Heart right ventricle (tissue), 16 donors: ENCODE data around the gene COL4A6. TPM values are rescaled to one million over a fixed set of nuclear protein-coding genes. Genes with fewer than 3 reads are reported as not detected.

Source experiments
- ATAC-seq, 8 donors: fragments of 200-7000 bp; cut with Tn5 transposase; one replicate each; pipeline ENCODE4 v1.9.1; 2020; ENCODE audit warnings: mild to moderate bottlenecking in 8 of 8, moderate library complexity in 8 of 8, moderate number of reproducible peaks in 1 of 8
- DNase-seq, 2 donors: peaks; one replicate each; pipeline ENCODE4 v3.0.0-alpha.2; 2020
- H3K27ac ChIP-seq, 10 donors: fragments of 200-600 bp; sonication (generic) in 2 of 10; one replicate each; pipeline versions ENCODE4 v1.5.0 to v1.8.0; 2020 to 2022; ENCODE audit warnings: mild to moderate bottlenecking in 3 of 10
- H3K27me3 ChIP-seq, 7 donors: fragments of 200-600 bp; one replicate each; pipeline ENCODE4 v1.8.0; 2021 to 2022; ENCODE audit warnings: mild to moderate bottlenecking in 2 of 7
- H3K36me3 ChIP-seq, 9 donors: fragments of 200-600 bp; sonication (generic) in 1 of 9; one replicate each; pipeline versions ENCODE4 v1.5.0 to v1.8.0; 2020 to 2022; ENCODE audit warnings: mild to moderate bottlenecking in 2 of 9
- H3K4me1 ChIP-seq, 9 donors: fragments of 200-600 bp; sonication (generic) in 1 of 9; one replicate each; pipeline versions ENCODE4 v1.5.0 to v1.8.0; 2020 to 2022; ENCODE audit warnings: mild to moderate bottlenecking in 4 of 9
- H3K4me3 ChIP-seq, 10 donors: fragments of 200-600 bp; sonication (generic) in 2 of 10; one replicate each; pipeline versions ENCODE4 v1.5.0 to v1.8.0; 2020 to 2022; ENCODE audit warnings: mild to moderate bottlenecking in 7 of 10, moderate library complexity in 2 of 10
- H3K9me3 ChIP-seq, 11 donors: fragments of 200-600 bp in 10 of 11; sonication (generic) in 2 of 11; one replicate each; pipeline versions ENCODE4 v1.5.0 to v1.8.0; 2013 to 2022; ENCODE audit warnings: mild to moderate bottlenecking in 2 of 11, control low read depth in 1 of 11, moderate library complexity in 1 of 11
- WGBS, 2 donors: extraction: QIAGEN DNeasy Blood & Tissue Kit; methylation state at CpG; one replicate each; pipeline ENCODE4 v1.1.7; 2013; ENCODE audit warnings: inconsistent platforms in 1 of 2; 5-methylcytosine and 5-hydroxymethylcytosine counted together
- intact Hi-C, 10 donors: fragments of 100-400 bp; cut with DNase I; formaldehyde crosslinking; loops; one replicate each; pipeline versions ENCODE4 v1.11.1 to v1.14.2; 2022
- polyA plus RNA-seq, 2 donors: library from polyadenylated mRNA; stranded (reverse); fragments of 200-250 nt; gene quantifications; one replicate each; pipeline ENCODE4 v1.2.3, GENCODE V29; 2013
- total RNA-seq, 10 donors: library from RNA; stranded (reverse); fragmentation: NEBNext Ultra II Directional in 3 of 10; extraction: Animal tissue kit (Norgen Biotek cat#: 25700) in 3 of 10; gene quantifications; one replicate each; pipeline versions ENCODE4 v1.2.1 to v1.2.4, GENCODE V29; 2021 to 2023
- TF ChIP-seq, protein P1 (sequence below), 9 donors: fragments of 200-600 bp; sonication (generic) in 2 of 9; IDR thresholded peaks; one replicate each; pipeline versions ENCODE4 v1.5.0 to v1.8.0; 2021 to 2022; ENCODE audit warnings: antibody characterized with exemption in 9 of 9, mild to moderate bottlenecking in 5 of 9, moderate library complexity in 1 of 9
- donor health status: Arrhythmogenic right ventricular cardiomyopathy.
- donor health status: ischemic (EF 13 %, LVEDD 7.1; RV severe dilation, severe dysfunction).
- donor health status: healthy with polysubstance abuse.
- donor health status: DM: no; HTN: yes; CAD: no.
- donor health status: DM: no; HTN: no; CAD: no.
- donor health status: ischemic (EF 25% LVEDD 6.9; RV normal size, moderate dysfunction).
- donor health status: ischemic (EF 25% LVEDD 5.7; RV mildly dilated, moderate dysfunction).
- donor health status: healthy.
- donor health status: DM: yes; HTN: yes; CAD: no.
- donor health status: Ischemic cardiomyopathy.
- donor health status: ischemic (EF 35%, LVEDD 5.7; RV mildly dilated, moderate dysfunction).
- donor health status: nonischemic (EF 11% LVEDD 7.7; RV severe dilation, severe dysfunction).
- donor health status: DM: yes; HTN: yes; CAD: no.
- donor health status: PGD.
- donor health status: ischemic (EF 29% LVEDD 5.4; RV normal size, mild dysfunction).
- donor health status: nonischemic (EF 23%, LVEDD 6.1; RV moderate dilation, normal function).

COL4A6 gene
- total and polyA plus RNA-seq, 12 donors: 1.7 to 10.8 (median 7.6) TPM

GRCh38 chrX:108261549-108262203 is 176.5 kb downstream of the COL4A6 start:
- no peak overlapping the region for H3K4me3 ChIP-seq
- no peaks in the 10 kb centered on the region for H3K36me3 ChIP-seq
- TF ChIP-seq, protein P1, sequence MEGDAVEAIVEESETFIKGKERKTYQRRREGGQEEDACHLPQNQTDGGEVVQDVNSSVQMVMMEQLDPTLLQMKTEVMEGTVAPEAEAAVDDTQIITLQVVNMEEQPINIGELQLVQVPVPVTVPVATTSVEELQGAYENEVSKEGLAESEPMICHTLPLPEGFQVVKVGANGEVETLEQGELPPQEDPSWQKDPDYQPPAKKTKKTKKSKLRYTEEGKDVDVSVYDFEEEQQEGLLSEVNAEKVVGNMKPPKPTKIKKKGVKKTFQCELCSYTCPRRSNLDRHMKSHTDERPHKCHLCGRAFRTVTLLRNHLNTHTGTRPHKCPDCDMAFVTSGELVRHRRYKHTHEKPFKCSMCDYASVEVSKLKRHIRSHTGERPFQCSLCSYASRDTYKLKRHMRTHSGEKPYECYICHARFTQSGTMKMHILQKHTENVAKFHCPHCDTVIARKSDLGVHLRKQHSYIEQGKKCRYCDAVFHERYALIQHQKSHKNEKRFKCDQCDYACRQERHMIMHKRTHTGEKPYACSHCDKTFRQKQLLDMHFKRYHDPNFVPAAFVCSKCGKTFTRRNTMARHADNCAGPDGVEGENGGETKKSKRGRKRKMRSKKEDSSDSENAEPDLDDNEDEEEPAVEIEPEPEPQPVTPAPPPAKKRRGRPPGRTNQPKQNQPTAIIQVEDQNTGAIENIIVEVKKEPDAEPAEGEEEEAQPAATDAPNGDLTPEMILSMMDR (IDR thresholded peaks at IDR 0.05): no peak
- no peak for ATAC-seq
- no peaks in the 10 kb centered on the region for H3K4me1 ChIP-seq
- intact Hi-C loops: no loop called here
- DNase-seq: no peak
- H3K27me3 ChIP-seq: peaks cover 0 to 71% (median 0%) of the 10 kb centered on the region in 7 donors
- no peak overlapping the region for H3K27ac ChIP-seq
- H3K9me3 ChIP-seq: no peaks in the 10 kb centered on the region

GRCh38 chrX:108257556-108257955 is 180.7 kb downstream of the COL4A6 start:
- H3K27ac ChIP-seq: no peak overlapping the region
- H3K4me3 ChIP-seq: no peak overlapping the region
- H3K4me1 ChIP-seq: no peaks in the 10 kb centered on the region
- H3K27me3 ChIP-seq: peaks cover 0 to 50% (median 0%) of the 10 kb centered on the region in 7 donors
- intact Hi-C loops: no loop called here
- TF ChIP-seq, protein P1 (IDR thresholded peaks at IDR 0.05): no peak
- ATAC-seq: no peak
- WGBS, 2 donors: 83 to 88% methylated on average over 5 of the region's 5 CpGs
- H3K36me3 ChIP-seq: no peaks in the 10 kb centered on the region
- DNase-seq: no peak
- peaks cover 0 to 9% (median 0%) of the 10 kb centered on the region in 11 donors for H3K9me3 ChIP-seq

- Histone ChIP-seq H3K4me1 (no peaks in the 10 kb centered on the region), H3K27ac (no peak overlapping the region)
These were observed 183.6 kb downstream of the COL4A6 start for GRCh38 chrX:108254636-108255035.

GRCh38 chrX:108250654-108251579 is 187.3 kb downstream of the COL4A6 start:
- Histone ChIP-seq H3K9me3 (peaks cover 0 to 11% (median 0%) of the 10 kb centered on the region in 11 donors), H3K27me3 (peaks cover 0 to 36% (median 0%) of the 10 kb centered on the region in 7 donors), H3K4me1 (no peaks in the 10 kb centered on the region), H3K4me3 (no peak overlapping the region), H3K27ac (peak overlapping the region in 1 of 10 donors; percentile 10), H3K36me3 (no peaks in the 10 kb centered on the region)
- peak; percentile 38 to 85 (median 62) for ATAC-seq
- WGBS, 2 donors: 56 to 63% methylated on average over 5 of the region's 5 CpGs
- intact Hi-C loops: no loop called here
- TF ChIP-seq, protein P1 (IDR thresholded peaks at IDR 0.05): no peak
- peak; percentile 6 to 7 for DNase-seq

More at GRCh38 chrX:108254636-108255035, 183.6 kb downstream of the COL4A6 start:
- no peaks in the 10 kb centered on the region for H3K36me3 ChIP-seq
- H3K9me3 ChIP-seq: peaks cover 0 to 11% (median 0%) of the 10 kb centered on the region in 11 donors
- ATAC-seq: no peak
- H3K27me3 ChIP-seq: peaks cover 0 to 51% (median 0%) of the 10 kb centered on the region in 7 donors
- intact Hi-C loops: no loop called here
- DNase-seq: no peak
- no peak overlapping the region for H3K4me3 ChIP-seq
- TF ChIP-seq, protein P1 (IDR thresholded peaks at IDR 0.05): no peak
